GM10248 (cell line): Measurements from ENCODE around the gene COL4A2.

Experiments
- CTCF ChIA-PET: fragments of 300-600 bp; sonication (Branson Sonifier 250); formaldehyde crosslinking; extraction: SDS; loops from one replicate; lab custom pipeline; 2021; ENCODE audit warnings: antibody characterized with exemption; lab: Yijun Ruan, JAX
- POLR2A ChIA-PET: fragments of 350-650 bp; sonication (Branson Sonifier 250); formaldehyde crosslinking; extraction: SDS; loops from one replicate; lab custom pipeline; 2020; ENCODE audit warnings: antibody characterized with exemption; lab: Yijun Ruan, JAX
- DNase-seq: peaks from one replicate; pipeline ENCODE4 v3.0.0; 2012; ENCODE audit errors: extremely low spot score
- CTCF ChIP-seq: IDR thresholded peaks from 2 replicates; pipeline ENCODE4 v1.5.1; 2012; ENCODE audit warnings: mild to moderate bottlenecking, low read depth; ENCODE audit errors: extremely low read depth, missing control alignments, control extremely low read depth

The COL4A2 gene

DNA sequence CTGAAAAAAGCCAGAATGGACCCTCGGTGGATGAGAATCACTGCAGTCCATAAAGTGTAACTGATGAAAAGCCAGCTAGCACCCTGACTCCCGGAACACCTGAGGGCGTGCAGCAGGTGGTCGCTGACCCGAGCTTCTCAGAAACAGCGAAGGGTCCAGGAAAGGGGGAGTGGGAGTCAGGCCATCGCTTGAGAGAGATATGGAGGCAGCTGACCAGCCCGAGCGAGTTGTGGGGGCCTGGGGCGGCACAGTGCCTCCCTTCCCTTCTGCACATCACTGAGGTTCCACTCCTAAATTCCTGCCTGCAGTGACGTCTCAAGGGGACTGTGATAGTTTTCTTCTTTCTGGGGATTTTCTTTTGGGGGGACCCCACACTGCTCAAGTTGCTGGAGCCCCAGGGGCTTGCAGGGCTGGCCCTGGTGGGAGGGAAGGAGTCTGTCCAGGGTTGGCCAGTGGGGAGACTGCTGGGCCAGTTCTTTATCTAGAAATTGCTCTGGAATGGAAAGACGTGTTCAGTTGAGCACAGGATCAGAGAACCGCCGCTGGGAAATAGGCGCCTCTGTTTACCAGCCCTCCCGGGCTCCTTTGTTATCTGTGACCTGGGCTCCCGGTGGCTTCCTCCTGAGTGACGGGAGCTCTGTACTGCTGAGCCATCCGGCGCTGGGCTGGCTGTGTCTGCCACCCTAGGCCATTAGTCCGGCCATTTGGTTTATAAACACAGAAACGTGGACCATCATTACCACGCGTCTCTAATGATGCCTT, 183.1 kb downstream of the COL4A2 start:
- TF ChIP-seq CTCF = no peak
- ChIA-PET POLR2A (no interaction called here), CTCF (interaction anchor here (1.3 kb wide), 1 partner anchor 10 kb away, joined by 3 read pairs; no protein-coding TSS in a partner anchor)
- DNase-seq = no peak

DNA sequence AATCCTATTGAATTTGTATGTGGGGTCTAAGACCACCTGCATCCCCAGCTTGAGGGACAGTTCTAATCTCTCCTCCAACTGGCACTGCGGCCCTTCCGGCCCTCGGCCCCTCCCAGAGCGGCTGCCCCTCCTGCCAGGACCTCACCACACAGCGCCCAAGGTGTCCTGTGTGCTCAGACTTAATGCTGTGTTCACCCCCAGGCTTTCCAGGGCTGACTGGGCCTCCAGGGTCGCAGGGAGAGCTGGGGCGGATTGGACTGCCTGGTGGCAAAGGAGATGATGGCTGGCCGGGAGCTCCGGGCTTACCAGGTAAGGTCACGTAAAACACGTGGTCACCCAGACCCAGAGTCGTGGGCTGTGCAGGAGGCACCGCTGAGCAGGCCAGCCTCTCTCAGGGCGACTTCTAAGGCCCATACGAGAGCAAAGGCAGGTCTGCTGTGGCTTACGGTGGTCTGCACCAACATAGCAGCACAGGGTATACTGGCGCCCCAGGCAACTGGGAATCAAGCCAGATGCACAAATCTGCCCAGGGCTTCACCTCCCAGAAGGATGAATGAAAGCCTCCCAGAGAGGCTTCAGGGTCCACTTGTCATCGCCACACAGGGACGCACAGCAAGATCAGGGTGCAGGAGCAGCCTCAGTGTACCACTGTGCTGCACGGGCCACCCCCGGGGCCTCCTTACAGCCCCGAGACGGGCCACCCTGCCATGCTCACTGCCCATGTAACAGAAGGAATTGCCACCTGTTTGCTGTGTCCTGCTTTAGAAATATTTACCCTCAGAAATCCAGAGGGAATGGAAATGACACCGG, 185.0 kb downstream of the COL4A2 start:
- no peak for TF ChIP-seq CTCF
- no peak for DNase-seq
- ChIA-PET CTCF (no interaction called here), POLR2A (no interaction called here)

GRCh38 chr13:110492679-110493593, 185.9 kb downstream of the COL4A2 start:
- POLR2A ChIA-PET = no interaction called here
- CTCF ChIA-PET = no interaction called here
- no peak for TF ChIP-seq CTCF
- no peak for DNase-seq

DNA sequence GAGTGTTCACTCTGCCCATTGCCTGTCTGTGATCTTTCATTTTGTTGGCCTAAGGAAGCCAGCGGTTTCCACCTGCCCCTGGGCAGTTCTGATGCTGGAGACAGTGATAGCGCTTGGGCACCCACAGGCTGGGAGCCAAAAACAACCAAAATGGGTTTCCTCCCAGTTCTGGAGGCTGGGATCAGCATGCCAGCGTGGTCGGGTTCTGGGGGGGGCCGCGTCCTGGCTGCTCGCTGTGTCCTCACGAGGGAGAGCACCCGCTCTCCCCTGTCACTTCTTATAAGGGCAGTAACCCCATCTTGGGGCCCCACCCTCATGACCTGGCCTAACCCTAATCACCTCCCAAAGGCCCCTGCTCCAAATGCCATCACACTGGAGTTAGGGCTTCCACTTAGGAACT, 186.5 kb downstream of the COL4A2 start:
- no peak for TF ChIP-seq CTCF
- ChIA-PET POLR2A (no interaction called here), CTCF (no interaction called here)
- no peak for DNase-seq

- no peak for DNase-seq
- no peak for TF ChIP-seq CTCF
- ChIA-PET CTCF (interaction anchor here (0.9 to 1.9 kb wide), 4 partner anchors 12 to 187 kb away, joined by 3 to 8 read pairs (median 4); no protein-coding TSS in a partner anchor), POLR2A (no interaction called here)
Measured at GRCh38 chr13:110495376-110495775, 188.3 kb downstream of the COL4A2 start.

DNA sequence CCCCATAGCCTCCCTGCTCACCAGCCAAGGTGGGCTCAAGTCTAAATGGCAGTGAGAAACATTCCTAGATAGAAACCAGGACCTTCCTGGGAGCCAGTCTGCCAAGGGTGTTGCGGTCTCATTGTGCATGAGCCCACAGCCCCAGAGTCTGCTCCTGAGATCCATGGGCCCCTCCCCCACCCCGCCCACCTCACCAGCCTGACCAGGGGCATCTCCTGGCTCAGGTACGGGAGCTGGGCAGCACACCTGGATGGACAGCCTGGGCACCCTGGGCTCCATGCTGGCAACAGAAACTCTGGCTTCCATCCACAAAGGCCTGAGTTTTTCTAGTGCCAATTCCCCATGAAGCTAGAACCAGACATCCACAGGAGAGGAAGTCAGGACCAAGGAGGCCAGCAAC, 188.8 kb downstream of the COL4A2 start:
- ChIA-PET CTCF (interaction anchor here (0.9 to 1.9 kb wide), 4 partner anchors 12 to 187 kb away, joined by 3 to 8 read pairs (median 4); no protein-coding TSS in a partner anchor), POLR2A (no interaction called here)
- no peak for DNase-seq
- TF ChIP-seq CTCF = no peak
